IMR-90 (cell line): Measurements from ENCODE around the gene PGLYRP2. TPM values are rescaled to one million over a fixed set of nuclear protein-coding genes. Genes with fewer than 3 reads are reported as not detected.

Experiments
- ATAC-seq: fragments of 200-7000 bp; cut with Tn5 transposase; 2 replicates; pipeline ENCODE4 v1.9.1; 2020; ENCODE audit warnings: low read depth, mild to moderate bottlenecking, moderate library complexity
- BruUV-seq: library from RNA; stranded (reverse); fragments of 400-500 nt; replicated peaks from 2 replicates; lab custom pipeline; 2021; lab: Mats Ljungman, UMichigan
- CTCF ChIA-PET: fragments of 300-600 bp; formaldehyde crosslinking; extraction: SDS; loops from one replicate; lab custom pipeline; 2021; ENCODE audit warnings: antibody characterized with exemption; lab: Yijun Ruan, JAX
- POLR2A ChIA-PET: fragments of 300-600 bp; sonication (Branson Sonifier 250); formaldehyde crosslinking; loops from one replicate; lab custom pipeline; 2022; ENCODE audit warnings: antibody characterized with exemption; ENCODE audit not compliant: unreplicated experiment; lab: Charles Lee
- DNase-seq: peaks from one replicate; pipeline ENCODE4 v3.0.0; 2013
- H2AFZ ChIP-seq: replicated peaks from 2 replicates; pipeline ENCODE3; 2013; ENCODE audit warnings: low read length, mild to moderate bottlenecking; ENCODE audit not compliant: poor library complexity
- H2AK5ac ChIP-seq: 2 replicates; pipeline ENCODE4 v1.6.1; 2013; ENCODE audit warnings: low read depth, low read length, inconsistent platforms
- H2AK9ac ChIP-seq: replicated peaks from 2 replicates; pipeline ENCODE3; 2013; ENCODE audit warnings: mild to moderate bottlenecking, low read depth, low read length, moderate library complexity; ENCODE audit not compliant: poor library complexity
- H2BK120ac ChIP-seq: 2 replicates; pipeline ENCODE4 v1.6.1; 2013; ENCODE audit warnings: low read depth, low read length, inconsistent platforms
- H2BK15ac ChIP-seq: 3 replicates; pipeline ENCODE4 v1.6.1; 2013; ENCODE audit warnings: low read depth, low read length, inconsistent platforms
- H2BK20ac ChIP-seq: 2 replicates; pipeline ENCODE4 v1.6.1; 2013; ENCODE audit warnings: low read depth, mild to moderate bottlenecking, inconsistent platforms, low read length, moderate library complexity
- H2BK5ac ChIP-seq: 2 replicates; pipeline ENCODE4 v1.6.1; 2013; ENCODE audit warnings: mild to moderate bottlenecking, low read depth, low read length, inconsistent platforms; ENCODE audit not compliant: poor library complexity, severe bottlenecking
- H3K14ac ChIP-seq: replicated peaks from 2 replicates; pipeline ENCODE4 v1.6.1; 2013; ENCODE audit warnings: low read depth, low read length, inconsistent platforms
- H3K18ac ChIP-seq: 2 replicates; pipeline ENCODE4 v1.6.1; 2013; ENCODE audit warnings: low read depth, low read length, control low read depth
- H3K23ac ChIP-seq: 2 replicates; pipeline ENCODE4 v1.6.1; 2013; ENCODE audit warnings: low read depth, low read length, inconsistent platforms
- H3K27ac ChIP-seq: 2 replicates; pipeline ENCODE4 v1.5.1; 2013; ENCODE audit warnings: mild to moderate bottlenecking, control low read depth, low read length; ENCODE audit not compliant: insufficient read depth
- H3K27me3 ChIP-seq: 2 replicates; pipeline ENCODE4 v1.6.1; 2013; ENCODE audit warnings: low read length; ENCODE audit not compliant: control insufficient read depth, insufficient read depth
- H3K36me3 ChIP-seq: 2 replicates; pipeline ENCODE4 v1.6.1; 2013; ENCODE audit warnings: low read length, mixed read lengths; ENCODE audit not compliant: control insufficient read depth, insufficient read depth
- H3K4ac ChIP-seq: 2 replicates; pipeline ENCODE4 v1.6.1; 2013; ENCODE audit warnings: low read depth, low read length, inconsistent platforms
- H3K4me1 ChIP-seq: 2 replicates; pipeline ENCODE4 v1.6.1; 2013; ENCODE audit warnings: low read length, mixed read lengths; ENCODE audit not compliant: control insufficient read depth, insufficient read depth
- H3K4me2 ChIP-seq: 2 replicates; pipeline ENCODE4 v1.6.1; 2013; ENCODE audit warnings: low read depth, mild to moderate bottlenecking, control low read depth, low read length, moderate library complexity
- H3K4me3 ChIP-seq: 2 replicates; pipeline ENCODE4 v1.5.1; 2013; ENCODE audit warnings: low read depth, mild to moderate bottlenecking, control low read depth, low read length, moderate library complexity; ENCODE audit not compliant: insufficient read depth
- H3K56ac ChIP-seq: 2 replicates; pipeline ENCODE4 v1.6.1; 2013; ENCODE audit warnings: low read length, inconsistent platforms; ENCODE audit not compliant: insufficient read depth; ENCODE audit errors: extremely low read depth
- H3K79me1 ChIP-seq, 2 experiments: 2 replicates each; pipeline ENCODE4 v1.6.1; 2013; ENCODE audit warnings: low read length in 2 of 2, inconsistent platforms in 1 of 2, low read depth in 1 of 2
- H3K9ac ChIP-seq: 2 replicates; pipeline ENCODE4 v1.6.1; 2013; ENCODE audit warnings: low read depth, low read length, control low read depth
- H3K9me1 ChIP-seq: 2 replicates; pipeline ENCODE4 v1.6.1; 2013; ENCODE audit warnings: low read length, inconsistent platforms; ENCODE audit not compliant: insufficient read depth
- H3K9me3 ChIP-seq: 2 replicates; pipeline ENCODE4 v1.6.1; 2013; ENCODE audit warnings: low read length; ENCODE audit not compliant: control insufficient read depth, insufficient read depth
- H4K20me1 ChIP-seq: 2 replicates; pipeline ENCODE4 v1.6.1; 2013; ENCODE audit warnings: low read length, inconsistent platforms; ENCODE audit not compliant: insufficient read depth
- H4K5ac ChIP-seq: 2 replicates; pipeline ENCODE4 v1.6.1; 2013; ENCODE audit warnings: mild to moderate bottlenecking, low read depth, low read length, control low read depth
- H4K8ac ChIP-seq, 2 experiments: 2 replicates each; pipeline ENCODE4 v1.6.1; 2013; ENCODE audit warnings: low read depth in 2 of 2, low read length in 2 of 2, control low read depth in 1 of 2, inconsistent platforms in 1 of 2
- H4K91ac ChIP-seq: 2 replicates; pipeline ENCODE4 v1.6.1; 2013; ENCODE audit warnings: low read depth, low read length, inconsistent platforms; ENCODE audit not compliant: insufficient read depth
- FOS ChIP-seq: fragments of 150-350 bp; IDR thresholded peaks from 2 replicates; pipeline ENCODE4 v1.6.1; 2016; ENCODE audit warnings: low read depth, low read length
- MAFK ChIP-seq: IDR thresholded peaks from 2 replicates; pipeline ENCODE4 v1.6.1; 2012; ENCODE audit warnings: low read depth, low read length, improper control_type of control experiment
- MAZ ChIP-seq: IDR thresholded peaks from 2 replicates; pipeline ENCODE4 v1.6.1; 2012; ENCODE audit warnings: low read depth, mild to moderate bottlenecking, low read length, improper control_type of control experiment, moderate library complexity, borderline replicate concordance
- MXI1 ChIP-seq: IDR thresholded peaks from 2 replicates; pipeline ENCODE4 v1.6.1; 2012; ENCODE audit warnings: low read depth, mild to moderate bottlenecking, low read length, moderate library complexity, borderline replicate concordance
- NFE2L2 ChIP-seq: fragments of 150-350 bp; IDR thresholded peaks from 2 replicates; pipeline ENCODE4 v1.6.1; 2016; ENCODE audit warnings: low read depth, mild to moderate bottlenecking, low read length
- SMC3 ChIP-seq: fragments of 150-350 bp; IDR thresholded peaks from 2 replicates; pipeline ENCODE4 v1.6.1; 2016; ENCODE audit warnings: low read depth, mild to moderate bottlenecking, antibody characterized with exemption, low read length, moderate library complexity
- WGBS, 2 experiments: methylation state at CpG; one replicate each; pipeline versions ENCODE4 v1.1.5 to v1.1.7; 2013; ENCODE audit warnings: missing lambda C conversion rate in 2 of 2; ENCODE audit not compliant: insufficient read length in 1 of 2; ENCODE audit errors: extremely low coverage in 2 of 2; 5-methylcytosine and 5-hydroxymethylcytosine counted together
- dilution Hi-C: fragments of 300-500 bp; cut with HindIII; formaldehyde crosslinking; loops from one replicate; pipeline ENCODE4 v1.14.3; 2018; ENCODE audit warnings: low sequenced_read_pairs; ENCODE audit not compliant: unreplicated experiment
- in situ Hi-C: fragments of 300-500 bp; cut with MboI; formaldehyde crosslinking; loops from 3 replicates; pipeline ENCODE4 v1.14.3; 2019; ENCODE audit warnings: low sequenced_read_pairs, inconsistent platforms, mixed read lengths
- intact Hi-C: fragments of 100-400 bp; cut with micrococcal nuclease; formaldehyde crosslinking; loops from 2 replicates; pipeline ENCODE4 v1.10.0; 2022
- polyA plus RNA-seq, 3 experiments: library from polyadenylated mRNA; depleted of rRNA; stranded (reverse); fragments of >200 nt; gene quantifications; 2 replicates each; pipeline ENCODE4 v1.2.3, GENCODE V29; 2012; ENCODE audit warnings: low replicate concordance in 1 of 3
- total RNA-seq: library from RNA; depleted of rRNA; stranded (reverse); fragments of >200 nt; gene quantifications from 2 replicates; pipeline ENCODE4 v1.2.3, GENCODE V29; 2012
- TF ChIP-seq, protein P1 (sequence below): fragments of 150-350 bp; IDR thresholded peaks from 2 replicates; pipeline ENCODE4 v1.6.1; 2017; ENCODE audit warnings: mild to moderate bottlenecking, antibody characterized with exemption, low read length, low read depth
- TF ChIP-seq, protein P2 (sequence below): conservative IDR thresholded peaks from 2 replicates; pipeline ENCODE4 v1.5.1; 2012; ENCODE audit warnings: mild to moderate bottlenecking, low read depth, low read length, improper control_type of control experiment
- TF ChIP-seq, protein P3 (sequence below): fragments of 150-350 bp; IDR thresholded peaks from 2 replicates; pipeline ENCODE4 v1.6.1; 2016; ENCODE audit warnings: low read depth, mild to moderate bottlenecking, low read length, moderate library complexity, borderline replicate concordance

The PGLYRP2 gene
- total and polyA plus RNA-seq, 2 of the 4 experiments (the other 2 are of a cell fraction): not detected

DNA sequence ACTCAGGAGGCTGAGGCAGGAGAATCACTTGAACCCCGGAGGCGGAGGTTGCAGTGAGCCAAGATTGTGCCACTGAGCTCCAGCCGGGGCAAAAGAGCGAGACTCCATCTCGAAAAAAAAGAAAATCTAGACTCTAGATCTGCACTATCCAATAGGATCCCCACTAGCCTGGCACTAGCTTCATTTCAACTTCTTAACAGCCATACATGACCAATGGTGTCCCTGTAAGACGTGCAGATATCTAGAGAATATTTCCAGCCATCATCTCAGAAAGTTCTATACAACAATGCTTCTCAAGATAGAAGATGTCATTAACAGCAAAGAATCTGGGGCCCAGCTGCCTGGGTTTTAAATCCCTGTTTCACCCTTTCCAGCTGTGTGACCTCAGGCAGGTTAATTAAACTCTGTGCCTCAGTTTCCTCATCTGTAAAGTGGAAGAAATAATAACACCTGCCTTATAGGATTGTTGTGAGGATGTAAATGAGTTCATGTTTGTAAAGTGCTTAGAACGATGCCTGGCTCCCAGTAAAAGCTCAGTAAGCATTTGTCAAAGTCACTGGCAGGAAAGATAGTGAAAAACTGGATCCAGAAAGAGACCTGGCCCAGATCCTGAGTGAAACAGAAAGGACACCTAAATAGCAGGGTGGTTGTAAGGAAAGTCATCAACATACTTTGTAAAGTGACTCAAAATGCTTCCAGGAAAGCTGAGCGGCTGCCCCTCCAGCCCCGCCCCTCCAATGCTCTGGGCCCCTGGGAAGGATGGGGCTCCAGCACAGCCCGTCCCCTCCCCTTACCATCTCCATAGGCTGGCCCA lies 43.1 kb downstream of the PGLYRP2 start (continued):
- no peak for TF ChIP-seq MAZ
- TF ChIP-seq MAFK: no peak

DNA sequence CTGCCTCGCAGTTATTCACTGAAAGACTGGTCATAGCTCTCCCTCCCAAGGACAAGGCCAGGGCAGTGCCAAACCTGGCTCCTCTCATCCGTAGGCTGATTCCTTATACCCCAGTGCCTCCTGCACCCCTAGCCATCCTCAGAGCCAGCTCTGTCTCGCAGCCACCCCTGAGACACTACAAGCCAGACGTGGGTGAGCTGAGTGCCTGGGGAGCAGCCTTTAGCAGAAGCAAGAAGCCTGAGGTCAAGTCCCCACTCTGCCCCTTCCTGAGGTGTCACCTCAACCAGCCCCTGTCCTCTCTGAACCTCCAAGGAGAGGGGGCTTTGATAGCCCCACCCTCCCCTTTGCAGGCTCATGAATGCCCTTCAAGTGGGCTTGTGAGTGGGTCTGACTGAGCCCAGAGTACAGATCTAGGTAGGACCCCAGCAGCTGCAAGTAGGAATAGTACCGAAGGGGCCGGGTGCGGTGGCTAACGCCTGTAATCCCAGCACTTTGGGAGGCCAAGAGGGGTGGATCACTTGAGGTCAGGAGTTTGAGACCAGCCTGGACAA lies 45.7 kb downstream of the PGLYRP2 start:
- dilution Hi-C loops: no loop called here
- Histone ChIP-seq H3K14ac (peak overlapping the region; percentile 47), H2BK20ac (no peak overlapping the region), H4K8ac (peak overlapping the region; percentile 87 to 90; a peak in 3 of 4 replicates), H2BK120ac (peak overlapping the region; percentile 16), H3K79me1 (peaks cover 7 to 32% of the 10 kb centered on the region in 2 experiments; a peak in 3 of 4 replicates), H3K4me1 (peaks cover 32% of the 10 kb centered on the region), H3K4ac (peak overlapping the region; percentile 59), H3K18ac (no peak overlapping the region), H3K9ac (no peak overlapping the region), H3K4me2 (peak overlapping the region; percentile 67), H3K23ac (peak overlapping the region; percentile 21; the same call in 1 of the 2 replicates), H4K5ac (peak overlapping the region; percentile 56), H4K20me1 (peaks cover 32% of the 10 kb centered on the region; the same call in 1 of the 2 replicates), H4K91ac (peak overlapping the region; percentile 46; the same call in 1 of the 2 replicates), H2AK5ac (peak overlapping the region; percentile 37; the same call in 1 of the 2 replicates), H3K9me3 (no peaks in the 10 kb centered on the region), H3K56ac (no peak overlapping the region), H3K27me3 (no peaks in the 10 kb centered on the region), H3K27ac (peak overlapping the region; percentile 5; the same call in 1 of the 2 replicates), H2AK9ac (peak overlapping the region; percentile 97), H2AFZ (peak overlapping the region; percentile 97), H3K36me3 (peaks cover 8% of the 10 kb centered on the region; the same call in 1 of the 2 replicates), H3K4me3 (peak overlapping the region; percentile 1), H2BK5ac (peak overlapping the region; percentile 14), H3K9me1 (peaks cover 12% of the 10 kb centered on the region; the same call in 1 of the 2 replicates), H2BK15ac (no peak overlapping the region)
- ChIA-PET POLR2A (interaction anchor here (0.5 to 1.4 kb wide), 2 partner anchors 15 to 125 kb away, joined by 3 to 4 read pairs; partner anchors contain the start of gene AKAP8L), CTCF (interaction anchor here (1.3 kb wide), 1 partner anchor 307 kb away, joined by 4 read pairs; no protein-coding TSS in a partner anchor)
- no CpG with 5 or more reads among the region's 8 CpGs for WGBS, 2 experiments
- in situ Hi-C loops: loop anchor here (25.0 kb wide), 1 partner anchor 871 kb away; the partner anchor contains the start of gene NDUFB7
- no peak for DNase-seq
- no TSS peak for BruUV-seq
- intact Hi-C loops: loop anchor here (5.0 kb wide), 1 partner anchor 124 kb away; no protein-coding TSS in a partner anchor
- ATAC-seq: no peak
- TF ChIP-seq SMC3: no peak
- TF ChIP-seq MXI1: no peak
- TF ChIP-seq MAZ: no peak
- TF ChIP-seq, protein P1, sequence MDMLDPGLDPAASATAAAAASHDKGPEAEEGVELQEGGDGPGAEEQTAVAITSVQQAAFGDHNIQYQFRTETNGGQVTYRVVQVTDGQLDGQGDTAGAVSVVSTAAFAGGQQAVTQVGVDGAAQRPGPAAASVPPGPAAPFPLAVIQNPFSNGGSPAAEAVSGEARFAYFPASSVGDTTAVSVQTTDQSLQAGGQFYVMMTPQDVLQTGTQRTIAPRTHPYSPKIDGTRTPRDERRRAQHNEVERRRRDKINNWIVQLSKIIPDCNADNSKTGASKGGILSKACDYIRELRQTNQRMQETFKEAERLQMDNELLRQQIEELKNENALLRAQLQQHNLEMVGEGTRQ: no peak
- TF ChIP-seq, protein P2, sequence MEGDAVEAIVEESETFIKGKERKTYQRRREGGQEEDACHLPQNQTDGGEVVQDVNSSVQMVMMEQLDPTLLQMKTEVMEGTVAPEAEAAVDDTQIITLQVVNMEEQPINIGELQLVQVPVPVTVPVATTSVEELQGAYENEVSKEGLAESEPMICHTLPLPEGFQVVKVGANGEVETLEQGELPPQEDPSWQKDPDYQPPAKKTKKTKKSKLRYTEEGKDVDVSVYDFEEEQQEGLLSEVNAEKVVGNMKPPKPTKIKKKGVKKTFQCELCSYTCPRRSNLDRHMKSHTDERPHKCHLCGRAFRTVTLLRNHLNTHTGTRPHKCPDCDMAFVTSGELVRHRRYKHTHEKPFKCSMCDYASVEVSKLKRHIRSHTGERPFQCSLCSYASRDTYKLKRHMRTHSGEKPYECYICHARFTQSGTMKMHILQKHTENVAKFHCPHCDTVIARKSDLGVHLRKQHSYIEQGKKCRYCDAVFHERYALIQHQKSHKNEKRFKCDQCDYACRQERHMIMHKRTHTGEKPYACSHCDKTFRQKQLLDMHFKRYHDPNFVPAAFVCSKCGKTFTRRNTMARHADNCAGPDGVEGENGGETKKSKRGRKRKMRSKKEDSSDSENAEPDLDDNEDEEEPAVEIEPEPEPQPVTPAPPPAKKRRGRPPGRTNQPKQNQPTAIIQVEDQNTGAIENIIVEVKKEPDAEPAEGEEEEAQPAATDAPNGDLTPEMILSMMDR: no peak
- TF ChIP-seq MAFK: no peak
- TF ChIP-seq NFE2L2: no peak
- TF ChIP-seq, protein P3, sequence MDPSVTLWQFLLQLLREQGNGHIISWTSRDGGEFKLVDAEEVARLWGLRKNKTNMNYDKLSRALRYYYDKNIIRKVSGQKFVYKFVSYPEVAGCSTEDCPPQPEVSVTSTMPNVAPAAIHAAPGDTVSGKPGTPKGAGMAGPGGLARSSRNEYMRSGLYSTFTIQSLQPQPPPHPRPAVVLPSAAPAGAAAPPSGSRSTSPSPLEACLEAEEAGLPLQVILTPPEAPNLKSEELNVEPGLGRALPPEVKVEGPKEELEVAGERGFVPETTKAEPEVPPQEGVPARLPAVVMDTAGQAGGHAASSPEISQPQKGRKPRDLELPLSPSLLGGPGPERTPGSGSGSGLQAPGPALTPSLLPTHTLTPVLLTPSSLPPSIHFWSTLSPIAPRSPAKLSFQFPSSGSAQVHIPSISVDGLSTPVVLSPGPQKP: no peak
- no peak for TF ChIP-seq FOS
